Left kidney (tissue), 2 donors: ENCODE data around the gene CABLES1. TPM values are rescaled to one million over a fixed set of nuclear protein-coding genes. Genes with fewer than 3 reads are reported as not detected.

Experiments used
- DNase-seq: peaks from one replicate; pipeline ENCODE4 v3.0.0-alpha.2; 2013
- polyA plus RNA-seq: library from polyadenylated mRNA; unstranded; fragments of 120-200 nt; gene quantifications from one replicate; pipeline ENCODE4 v1.2.1, GENCODE V29; 2013; ENCODE audit not compliant: insufficient read length

Gene CABLES1
- polyA plus RNA-seq, 1 donor, result 24.8 TPM

- no peak for DNase-seq
Observed at GRCh38 chr18:23291456-23292205, 156.3 kb downstream of the CABLES1 start.

GRCh38 chr18:23300231-23300805 is 165.0 kb downstream of the CABLES1 start:
- no peak for DNase-seq

- no peak for DNase-seq
Observed at GRCh38 chr18:23301972-23302371, 166.7 kb downstream of the CABLES1 start.

- DNase-seq, result no peak
Observed at GRCh38 chr18:23302511-23302850, 167.2 kb downstream of the CABLES1 start.

- DNase-seq, result no peak
Observed at GRCh38 chr18:23302851-23303527, 167.7 kb downstream of the CABLES1 start.

GRCh38 chr18:23306822-23307221 is 171.5 kb downstream of the CABLES1 start:
- DNase-seq, result no peak

GRCh38 chr18:23307567-23308295 is 172.4 kb downstream of the CABLES1 start:
- DNase-seq, result no peak

Other genes starting within 250 kb of the CABLES1 start
- 59.1 TPM for gene RBBP8, start 202.2 kb upstream of the CABLES1 start, polyA plus RNA-seq